DMS 273 (cell line): ENCODE data around the gene SLC37A4.
A peak's percentile ranks its signal among the peaks of the same experiment; 100 is the strongest.

Source experiments
- DNase-seq: peaks from one replicate; lab custom pipeline; 2025; ENCODE audit not compliant: unreplicated experiment; lab: John Stamatoyannopoulos, UW

Gene SLC37A4

GRCh38 chr11:118979434-118979833 is 51.2 kb downstream of the SLC37A4 start:
- peak; percentile 46 for DNase-seq

DNA sequence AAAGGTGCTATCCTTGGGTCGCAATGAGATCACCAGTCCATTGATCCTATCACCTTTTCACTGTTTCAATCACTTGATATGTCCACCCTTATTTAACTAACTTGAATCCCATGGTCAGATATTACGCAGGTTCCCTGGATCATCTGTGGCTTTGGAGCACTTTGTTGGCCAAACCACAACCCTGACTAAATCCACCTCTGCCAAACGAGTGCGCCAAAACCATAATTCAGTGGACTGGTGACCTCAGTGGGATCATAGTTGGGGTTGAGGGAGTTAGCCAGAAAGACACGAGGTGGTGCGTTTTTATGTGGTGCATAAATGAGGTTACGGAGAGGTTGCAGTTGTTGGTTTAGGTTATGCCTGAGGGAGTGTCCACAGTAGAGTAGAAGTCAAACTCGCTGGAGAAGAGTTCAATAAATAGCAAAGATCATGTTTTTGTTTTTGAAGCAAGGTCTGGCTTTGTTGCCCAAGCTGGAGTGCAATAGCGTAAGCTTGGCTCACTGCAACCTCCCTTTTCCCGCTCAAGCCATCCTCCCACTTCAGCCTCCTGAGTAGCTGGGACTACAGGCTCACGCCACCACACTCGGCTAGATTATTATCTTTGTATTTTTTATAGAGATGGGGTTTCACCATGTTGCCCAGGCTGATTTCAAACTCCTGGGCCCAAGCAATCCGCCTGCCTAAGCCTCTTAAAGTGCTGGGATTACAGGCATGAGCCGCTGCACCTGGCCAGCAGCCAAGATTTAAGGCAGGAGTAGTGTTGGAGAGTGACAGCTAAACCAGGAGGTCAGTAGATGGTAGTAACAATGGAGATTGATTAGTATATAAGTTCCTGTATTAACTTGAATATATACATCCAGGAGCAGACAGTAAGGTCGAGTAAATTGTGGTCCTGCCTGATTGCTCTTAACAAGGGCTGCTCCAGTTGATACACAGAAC is 54.6 kb downstream of the SLC37A4 start:
- DNase-seq = peak; percentile 10
